HS-5 (cell line): ENCODE measurements around the gene CALML4.
"Not testable (repeated sequence)": the region's sequence is repeated elsewhere in the genome, so short reads cannot be mapped to it uniquely, and the experiment has no call there.

Experiments
- DNase-seq: peaks from one replicate; pipeline ENCODE4 v3.0.0-alpha.2; 2012; ENCODE audit warnings: low read depth

CALML4 gene

DNA sequence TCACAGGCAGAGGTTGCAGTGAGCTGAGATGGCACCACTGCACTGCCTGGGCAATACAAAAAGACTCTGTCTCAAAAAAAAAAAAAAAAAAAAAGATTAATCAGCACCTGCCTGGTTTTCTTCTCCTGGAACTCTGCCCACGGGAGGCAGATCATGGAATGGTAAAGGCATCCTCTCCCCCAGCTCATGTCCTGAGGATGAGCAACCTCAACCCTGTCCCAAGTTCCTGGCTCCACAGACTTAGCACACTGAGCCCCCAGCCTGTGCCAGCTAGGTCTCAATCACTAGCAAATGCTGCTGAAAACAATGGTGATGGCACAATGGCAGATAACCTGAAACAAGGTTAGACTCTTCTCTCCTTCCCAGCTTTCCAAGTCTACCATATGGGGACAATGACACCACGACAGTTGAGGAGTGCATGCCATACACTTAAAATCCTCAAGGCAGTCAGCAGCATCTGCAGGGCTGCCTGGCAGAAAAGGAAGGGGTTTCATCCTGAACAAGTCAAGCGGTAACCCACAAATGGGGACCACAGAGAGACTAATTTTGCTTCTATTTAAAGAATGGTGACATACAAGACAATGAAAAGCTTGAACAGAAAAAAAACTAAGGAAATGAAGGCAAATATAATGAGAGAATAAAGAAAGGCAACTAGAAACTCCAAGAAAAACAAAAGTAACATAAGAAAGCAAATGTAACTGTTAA is 19.6 kb upstream of the CALML4 start:
- DNase-seq: no peak

DNA sequence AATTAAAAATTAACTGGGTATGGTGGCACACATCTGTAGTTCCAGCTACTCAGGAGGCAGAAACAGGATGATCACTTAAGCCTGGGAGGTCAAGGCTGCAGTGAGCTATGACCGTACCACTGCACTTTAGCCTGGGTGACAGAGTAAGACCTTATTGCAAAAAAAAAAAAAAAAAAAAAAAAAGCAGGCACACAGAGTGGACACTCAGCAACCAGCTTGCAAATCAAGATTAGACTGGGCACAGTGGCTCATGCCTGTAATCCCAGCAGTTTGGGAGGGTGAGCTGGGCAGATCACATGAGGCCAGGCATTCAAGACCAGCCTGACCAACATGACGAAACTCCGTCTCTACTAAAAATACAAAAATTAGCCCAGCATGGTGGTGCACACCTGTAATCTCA is 19.0 kb upstream of the CALML4 start:
- DNase-seq: no peak

DNA sequence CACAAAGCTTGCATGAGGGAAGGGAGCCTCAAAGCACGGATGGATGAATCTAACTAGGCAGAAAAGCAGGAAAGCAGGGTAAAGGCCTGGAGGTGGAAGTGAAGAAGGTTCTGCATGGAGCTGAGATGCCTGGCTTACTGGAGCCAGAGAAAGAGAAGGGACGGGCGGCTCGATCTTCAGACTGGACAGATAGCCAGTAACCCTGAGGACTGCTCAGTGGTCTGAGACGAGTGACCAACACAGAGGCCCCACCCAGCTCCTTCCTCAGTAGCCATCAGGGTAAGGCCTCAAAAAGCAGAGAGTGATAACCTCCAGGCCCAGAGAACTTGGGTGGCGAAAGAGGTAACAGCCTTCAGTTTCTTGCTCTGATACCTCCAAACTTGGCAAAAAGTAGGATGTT is 18.0 kb upstream of the CALML4 start:
- no peak for DNase-seq

DNA sequence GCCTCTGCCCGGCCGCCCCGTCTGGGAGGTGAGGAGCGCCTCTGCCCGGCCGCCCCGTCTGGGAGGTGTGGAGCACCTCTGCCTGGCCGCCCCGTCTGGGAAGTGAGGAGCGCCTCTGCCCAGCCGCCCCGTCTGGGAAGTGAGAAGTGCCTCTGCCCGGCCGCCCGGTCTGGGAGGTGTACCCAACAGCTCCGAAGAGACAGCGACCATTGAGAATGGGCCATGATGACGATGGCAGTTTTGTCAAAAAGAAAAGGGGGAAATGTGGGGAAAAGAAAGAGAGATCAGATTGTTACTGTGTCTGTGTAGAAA is 17.3 kb upstream of the CALML4 start:
- DNase-seq: not testable (repeated sequence)

DNA sequence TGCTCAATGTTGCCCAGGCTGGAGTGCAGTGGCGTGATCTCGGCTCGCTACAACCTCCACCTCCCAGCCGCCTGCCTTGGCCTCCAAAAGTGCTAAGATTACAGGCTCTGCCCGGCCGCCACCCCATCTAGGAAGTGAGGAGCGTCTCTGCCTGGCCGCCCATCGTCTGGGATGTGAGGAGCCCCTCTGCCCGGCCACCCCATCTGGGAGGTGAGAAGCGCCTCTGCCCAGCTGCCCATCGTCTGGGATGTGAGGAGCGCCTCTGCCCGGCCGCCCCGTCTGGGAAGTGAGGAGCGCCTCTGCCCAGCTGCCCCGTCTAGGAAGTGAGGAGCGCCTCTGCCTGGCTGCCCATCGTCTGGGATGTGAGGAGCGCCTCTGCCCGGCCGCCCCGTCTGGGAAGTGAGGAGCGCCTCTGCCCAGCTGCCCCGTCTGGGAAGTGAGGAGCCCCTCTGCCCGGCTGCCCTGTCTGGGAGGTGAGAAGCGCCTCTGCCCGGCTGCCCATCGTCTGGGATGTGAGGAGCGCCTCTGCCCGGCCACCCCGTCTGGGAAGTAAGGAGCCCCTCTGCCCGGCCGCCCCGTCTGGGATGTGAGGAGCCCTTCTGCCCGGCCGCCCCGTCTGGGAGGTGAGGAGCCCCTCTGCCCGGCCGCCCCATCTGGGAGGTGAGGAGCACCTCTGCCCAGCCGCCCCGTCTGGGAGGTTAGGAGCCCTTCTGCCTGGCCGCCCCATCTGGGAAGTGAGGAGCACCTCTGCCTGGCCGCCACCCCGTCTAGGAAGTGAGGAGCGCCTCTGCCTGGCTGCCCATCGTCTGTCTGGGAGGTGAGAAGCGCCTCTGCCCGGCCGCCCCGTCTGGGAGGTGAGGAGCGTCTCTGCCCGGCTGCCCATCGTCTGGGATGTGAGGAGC is 16.6 kb upstream of the CALML4 start:
- not testable (repeated sequence) for DNase-seq

DNA sequence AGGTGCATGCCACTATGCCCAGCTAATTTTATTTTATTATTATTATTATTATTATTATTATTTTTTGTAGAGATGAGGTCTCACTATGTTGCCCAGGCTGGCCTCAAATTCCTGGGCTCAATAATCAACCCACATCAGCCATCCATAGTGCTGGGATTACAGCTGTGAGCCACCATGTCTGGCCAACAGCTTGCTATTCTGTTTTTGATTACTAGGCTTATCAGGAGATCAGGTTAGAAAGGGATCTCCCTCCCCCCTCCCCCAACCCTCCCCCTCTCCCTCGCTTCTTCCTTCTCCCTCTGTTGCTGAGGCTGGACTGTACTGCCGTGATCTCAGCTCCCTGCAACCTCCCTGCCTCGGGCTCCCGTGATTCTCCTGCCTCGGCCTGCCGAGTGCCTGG is 15.8 kb upstream of the CALML4 start:
- DNase-seq: no peak

DNA sequence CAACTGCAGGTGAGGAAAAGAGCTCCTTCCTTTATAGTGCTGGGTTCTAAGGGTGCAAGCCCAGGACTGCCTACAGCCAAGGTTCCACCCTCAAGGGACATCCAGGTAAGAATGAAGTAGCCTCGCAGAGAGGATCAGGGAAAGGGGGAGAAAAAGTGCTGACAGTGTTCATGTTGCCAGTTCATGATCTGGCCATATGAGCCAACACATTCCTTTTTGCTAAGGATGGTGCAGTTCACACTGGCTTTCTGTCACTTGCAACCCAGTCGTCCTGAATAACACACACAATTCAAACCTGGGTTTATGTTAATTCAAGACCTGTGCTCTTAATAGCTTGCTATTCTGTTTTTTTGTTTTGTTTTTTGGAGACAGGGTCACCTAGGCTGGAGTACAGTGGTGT is 15.4 kb upstream of the CALML4 start:
- DNase-seq: no peak

DNA sequence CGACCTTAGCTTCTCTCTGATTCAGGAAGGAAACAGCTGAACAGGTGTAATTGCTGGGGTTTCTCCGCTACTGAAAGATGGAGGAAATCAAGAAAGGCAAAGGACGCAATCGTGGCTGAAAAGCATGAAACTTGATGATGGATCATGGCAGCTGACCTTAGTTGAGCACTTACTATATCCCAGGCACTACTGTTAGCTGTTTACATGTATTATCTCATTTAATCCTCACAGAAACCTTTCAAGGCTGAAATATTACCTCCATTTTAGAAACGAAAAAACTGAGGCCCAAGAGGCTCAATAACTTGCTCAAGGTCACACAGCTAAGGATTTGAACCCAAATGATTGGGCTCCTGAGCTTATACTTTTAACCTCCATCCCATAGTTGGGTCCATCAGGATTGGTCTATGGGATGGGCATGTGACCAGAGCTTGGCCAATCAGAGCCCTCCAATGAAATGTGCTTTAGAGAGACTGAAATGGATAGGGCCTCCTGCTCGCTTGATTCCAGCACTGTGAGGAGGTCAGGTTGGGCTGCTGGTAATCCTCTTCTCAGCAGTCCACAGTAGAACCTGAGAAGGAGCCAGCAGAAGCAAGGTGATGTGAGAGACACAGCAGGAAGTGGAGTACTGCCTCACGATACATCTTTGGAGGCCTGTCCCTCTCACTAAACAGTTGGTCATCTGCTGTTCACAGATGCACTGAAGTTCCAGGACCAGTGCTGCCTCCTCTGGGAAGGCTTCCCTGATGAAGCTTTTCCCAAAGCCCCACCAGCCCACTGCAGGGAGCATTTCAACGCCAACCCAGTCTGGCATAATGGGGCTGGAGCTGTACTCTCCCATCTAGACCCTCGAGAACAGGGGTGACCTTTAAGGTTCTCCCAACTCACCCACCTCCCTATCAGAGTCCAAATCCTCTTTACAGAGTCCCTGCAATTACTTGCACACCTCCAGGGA is 14.0 kb upstream of the CALML4 start:
- no peak for DNase-seq

DNA sequence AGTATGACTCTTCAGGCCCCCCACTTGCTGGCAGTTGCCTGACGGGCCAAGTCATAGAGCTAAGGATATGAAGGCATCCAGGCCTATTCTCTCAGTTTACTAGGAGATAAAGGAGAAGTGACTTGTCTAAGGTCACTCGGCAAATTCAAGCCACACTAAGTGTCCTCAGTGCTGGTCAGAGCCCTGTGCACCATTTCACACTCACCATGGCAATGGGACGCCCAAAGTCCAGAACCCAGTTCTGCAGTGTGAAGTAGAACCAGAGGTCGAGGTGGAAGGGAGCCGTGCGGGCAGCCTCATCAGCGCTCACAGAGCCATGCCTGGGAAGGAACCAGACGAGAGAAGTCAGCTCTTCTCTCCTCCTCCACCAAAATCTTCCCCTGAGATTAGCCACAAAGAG is 13.2 kb upstream of the CALML4 start:
- DNase-seq: no peak

DNA sequence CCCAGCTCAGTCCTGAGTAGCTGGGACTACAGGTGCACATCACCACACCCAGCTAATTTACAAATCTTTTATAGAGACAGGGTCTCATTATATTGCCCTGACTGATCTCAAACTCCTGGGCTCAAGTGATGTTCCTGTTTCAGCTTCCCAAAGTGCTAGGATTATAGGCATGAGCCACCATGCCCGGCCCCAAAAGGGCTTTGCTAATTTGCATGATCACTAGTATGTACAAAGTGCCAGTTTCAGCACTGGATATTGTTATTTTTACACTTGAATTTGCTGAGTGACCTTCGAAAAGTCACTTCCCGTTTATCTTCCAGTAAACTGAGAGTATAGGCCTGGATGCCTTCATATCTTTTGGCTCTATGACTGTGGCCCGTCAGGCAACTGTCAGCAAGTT is 12.2 kb upstream of the CALML4 start:
- no peak for DNase-seq

DNA sequence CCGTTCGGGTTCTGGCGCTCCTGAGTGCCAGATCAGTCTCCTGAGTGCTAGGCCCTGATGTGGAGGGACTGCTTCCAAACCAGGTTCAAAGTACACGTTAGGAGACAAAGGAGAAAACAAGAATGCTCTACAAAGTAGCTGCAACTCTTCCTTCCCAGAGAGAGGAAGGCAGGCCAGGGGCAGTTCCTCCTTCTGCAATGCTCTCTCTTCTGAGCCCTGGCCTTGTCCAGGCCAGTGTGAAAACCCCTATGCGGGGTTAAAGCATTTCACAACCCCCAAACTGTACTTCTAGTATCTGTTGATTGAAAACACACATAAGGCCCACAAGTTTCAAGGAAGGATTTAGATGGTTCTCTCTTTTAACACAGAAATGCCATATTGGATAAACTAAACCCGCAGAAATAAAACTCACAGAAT is 9.7 kb upstream of the CALML4 start:
- DNase-seq: no peak

DNA sequence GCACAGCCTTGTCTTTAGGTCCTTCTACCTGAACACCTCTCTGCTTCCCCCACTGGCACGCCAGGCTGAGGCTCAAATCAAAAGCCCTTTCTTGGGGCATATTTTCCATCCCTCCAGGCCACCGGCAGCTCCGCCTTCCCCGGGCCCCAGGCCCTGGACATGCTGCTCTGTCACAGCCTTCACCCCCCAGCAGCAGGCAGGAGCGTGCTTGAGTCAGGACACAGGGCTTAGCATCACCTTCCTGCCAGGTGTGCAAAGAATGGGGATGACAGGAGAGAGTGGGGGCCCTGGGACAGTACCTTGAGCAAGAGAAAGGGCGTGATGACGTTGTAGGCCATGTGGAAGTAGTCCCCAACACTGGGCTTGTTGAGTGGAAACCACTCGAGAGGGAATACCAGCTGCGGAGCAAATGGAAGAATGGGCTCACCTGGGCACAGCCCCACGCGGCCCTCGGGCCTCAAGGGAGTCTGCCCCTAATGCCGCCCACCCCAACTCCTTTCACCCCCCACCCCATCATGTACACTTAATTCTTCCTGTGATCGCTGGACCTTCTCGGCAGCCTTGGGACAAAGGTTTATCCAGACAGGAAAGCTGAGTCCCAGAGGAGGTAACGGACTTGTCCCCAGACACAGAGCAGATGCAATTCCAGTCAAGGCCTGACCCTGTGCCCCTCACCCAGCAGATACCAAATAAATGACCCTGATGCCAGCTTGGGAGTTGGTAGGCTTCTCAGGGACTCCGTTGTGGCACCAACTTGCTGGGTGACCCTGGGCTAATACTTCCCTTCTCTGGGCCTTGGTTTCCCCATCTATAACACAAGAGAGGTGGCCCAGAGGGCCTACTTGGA is 9.1 kb upstream of the CALML4 start:
- DNase-seq: no peak

DNA sequence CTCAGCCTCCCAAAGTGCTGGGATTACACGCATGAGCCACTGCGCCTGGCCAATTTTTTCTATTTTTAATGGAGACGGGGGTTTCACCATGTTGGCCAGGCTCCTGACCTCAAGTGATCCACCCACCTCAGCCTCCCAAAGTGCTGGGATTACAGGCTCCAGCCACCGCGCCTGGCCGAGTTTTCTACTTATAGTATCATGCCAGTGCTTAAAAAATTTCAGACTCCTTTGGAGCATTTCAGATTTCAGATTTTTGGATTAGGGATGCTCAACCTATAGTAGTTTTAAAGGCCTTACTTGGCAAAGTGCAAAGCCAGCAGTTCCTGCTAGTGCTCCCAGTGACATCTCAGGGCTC is 8.3 kb upstream of the CALML4 start:
- DNase-seq: not testable (repeated sequence)

DNA sequence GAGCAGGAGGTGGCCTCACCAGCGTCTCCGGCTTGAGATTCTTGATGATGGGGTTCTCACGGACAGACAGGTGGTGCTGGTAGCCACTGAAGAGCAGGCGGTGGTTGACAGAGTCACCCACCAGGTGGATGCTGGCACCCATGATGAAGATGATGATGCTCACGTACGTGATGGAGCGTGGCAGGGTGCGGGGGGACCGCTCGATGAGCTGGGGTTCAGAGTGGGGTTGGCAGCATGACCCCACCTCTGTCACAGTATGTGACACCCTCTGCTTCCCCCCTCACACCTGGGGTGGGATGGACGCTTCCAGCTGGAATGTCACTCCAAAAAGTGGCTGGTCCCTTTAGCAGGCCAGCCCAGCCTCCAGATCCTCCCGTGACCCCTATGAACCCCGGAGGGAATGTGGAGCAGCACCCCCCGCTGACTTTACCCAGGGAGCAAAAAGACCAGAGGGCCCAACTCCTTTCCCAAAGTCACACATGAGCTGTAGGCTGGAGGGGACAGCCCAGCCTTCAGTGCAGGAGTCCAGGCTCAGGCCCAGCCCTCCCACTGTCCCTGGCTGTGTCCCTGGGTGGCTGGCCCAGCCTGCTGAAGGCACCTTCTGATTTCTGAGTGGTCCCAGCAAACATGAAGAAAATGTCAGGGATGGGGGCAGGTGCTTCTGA is 6.7 kb upstream of the CALML4 start:
- DNase-seq: no peak

DNA sequence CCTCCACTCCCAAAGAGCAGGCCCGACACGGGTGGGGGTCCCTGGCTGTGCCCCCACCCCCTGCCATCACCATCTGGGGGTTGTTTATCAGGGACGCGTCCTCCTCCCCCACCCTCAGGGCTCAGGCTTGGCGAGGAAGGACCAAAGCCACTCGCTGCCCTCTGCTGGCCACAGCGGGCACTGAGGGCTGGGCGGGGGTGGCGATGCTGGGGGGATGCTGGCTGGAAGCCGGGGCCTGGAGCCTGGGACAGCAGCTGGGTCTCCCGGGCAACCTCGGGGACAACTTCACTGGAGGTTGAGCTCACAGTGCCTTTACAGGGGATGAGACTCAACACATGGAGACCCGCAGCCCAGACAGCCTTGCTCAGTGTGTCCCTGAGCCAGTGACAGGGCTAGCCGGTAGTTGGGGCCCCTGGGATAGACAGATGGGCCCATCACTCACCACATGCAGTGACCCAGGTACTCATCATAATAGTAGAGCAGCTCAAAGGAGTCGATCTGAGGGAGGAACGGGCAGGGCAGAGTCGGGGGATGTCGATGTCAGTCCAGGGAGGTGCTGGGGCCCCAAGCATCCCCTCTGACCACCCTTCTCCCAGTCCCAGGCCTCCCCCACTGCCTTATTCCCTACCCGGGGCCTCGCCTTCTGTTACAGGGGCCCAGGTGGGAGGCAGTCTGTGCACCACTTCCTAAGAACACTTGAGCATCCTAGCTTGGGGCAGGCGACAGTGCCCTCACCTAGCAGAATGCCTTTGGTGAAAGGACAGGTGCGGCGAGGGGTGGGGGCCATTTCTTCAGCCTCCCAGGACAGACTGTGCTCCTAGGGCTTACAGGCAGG is 5.9 kb upstream of the CALML4 start:
- no peak for DNase-seq

DNA sequence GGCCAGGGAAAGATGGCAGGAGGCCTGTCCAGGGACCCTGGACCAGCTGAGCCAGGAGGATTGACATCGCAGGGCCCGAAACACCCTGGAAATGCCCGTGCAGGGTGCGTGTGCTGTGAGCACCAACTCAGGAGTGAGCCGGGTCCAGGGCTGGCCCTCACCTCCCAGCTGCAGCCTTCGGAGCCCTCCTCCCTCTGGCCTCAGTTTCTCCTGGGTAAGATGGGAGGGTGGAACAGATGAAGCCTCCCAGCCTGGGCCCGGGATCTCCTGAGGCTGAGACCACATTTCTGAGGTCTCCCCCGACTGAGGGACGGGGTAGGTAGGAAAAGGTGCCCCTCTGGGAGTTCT is 5.3 kb upstream of the CALML4 start:
- DNase-seq: no peak

DNA sequence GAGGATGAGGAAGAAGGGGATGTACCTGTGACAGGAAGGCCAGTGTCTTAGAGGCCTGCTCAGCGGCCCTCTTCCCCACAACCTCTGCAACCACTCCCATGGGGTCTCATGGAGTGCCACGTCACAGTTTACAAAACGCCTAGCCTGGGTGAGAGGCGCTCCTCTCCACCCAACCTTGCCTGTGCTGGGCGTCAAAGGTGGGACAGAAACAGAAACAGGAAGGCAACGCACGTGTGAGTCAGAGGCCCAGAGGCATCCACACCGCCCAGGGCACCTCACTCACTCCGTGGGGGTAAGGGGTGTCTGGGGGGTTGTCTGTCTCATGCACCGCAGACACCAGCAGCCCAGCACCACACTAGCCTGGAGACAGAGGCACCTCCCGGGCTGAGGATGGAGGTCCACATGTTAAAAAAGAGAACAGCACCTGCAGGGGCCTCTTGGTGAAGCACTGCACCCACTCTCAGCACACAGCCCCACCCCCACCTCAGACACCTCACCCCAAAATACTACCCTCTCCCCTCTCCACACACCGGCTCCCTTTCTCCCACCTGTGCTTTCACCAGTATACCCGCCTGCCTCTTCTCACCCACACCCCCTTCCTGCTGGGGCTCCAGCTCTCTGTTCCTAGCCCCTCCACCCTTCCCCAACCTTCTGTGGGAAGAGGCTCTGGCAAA is 4.7 kb upstream of the CALML4 start:
- DNase-seq: no peak

DNA sequence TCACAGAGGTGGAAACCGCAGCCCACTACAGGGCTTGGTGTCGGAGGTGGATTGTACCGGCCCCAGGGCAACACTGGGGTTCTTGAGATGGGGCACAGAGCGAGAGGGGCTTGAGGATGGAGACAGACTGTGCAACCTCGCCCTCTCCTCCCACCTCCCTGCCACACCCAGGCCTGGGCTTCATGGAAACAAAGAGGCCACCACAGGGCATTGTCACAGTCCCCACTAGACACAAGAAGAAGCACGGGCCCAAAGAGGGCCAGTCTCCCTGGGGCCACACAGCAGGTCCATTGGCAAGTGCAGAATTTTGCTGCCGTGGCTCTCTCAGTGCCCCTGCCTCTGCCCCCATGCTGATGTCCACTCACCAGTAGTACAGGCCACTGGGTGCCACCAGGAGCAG is 4.1 kb upstream of the CALML4 start:
- no peak for DNase-seq

DNA sequence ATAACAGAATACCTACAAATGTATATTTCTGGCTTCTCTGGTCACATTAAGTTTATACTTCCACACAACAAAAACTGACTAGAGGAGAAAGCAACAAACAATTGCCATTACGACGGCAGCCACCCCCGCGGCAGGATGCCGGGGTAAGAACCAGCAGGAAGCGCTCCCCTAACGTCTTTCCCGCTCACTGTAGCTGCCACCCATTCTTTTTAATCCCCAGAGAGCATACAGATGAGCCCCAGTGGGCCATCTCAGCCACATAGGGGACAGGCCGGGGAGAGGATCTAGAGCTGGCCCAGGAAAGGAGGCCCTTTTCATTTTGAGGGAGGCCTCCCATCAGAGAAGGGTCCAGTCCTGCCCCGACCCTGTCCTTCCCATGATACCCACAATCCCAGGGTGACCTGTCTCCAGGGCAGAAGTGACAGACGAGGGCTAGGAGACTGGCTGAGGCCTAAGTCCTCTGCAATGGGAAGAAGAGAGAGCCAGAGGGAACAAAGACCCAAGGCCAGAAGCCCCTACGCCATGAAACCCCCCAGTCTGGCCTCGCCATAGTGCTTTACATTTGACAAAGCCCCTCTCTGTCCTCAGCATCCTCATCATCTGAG is 3.6 kb upstream of the CALML4 start:
- no peak for DNase-seq
